Chondrocyte (in vitro differentiated cells): ENCODE data around the gene WBP1L. TPM values are rescaled to one million over a fixed set of nuclear protein-coding genes. Genes with fewer than 3 reads are reported as not detected.
"Not testable (repeated sequence)": the region's sequence is repeated elsewhere in the genome, so short reads cannot be mapped to it uniquely, and the experiment has no call there.

ENCODE experiments used
- DNase-seq: peaks from one replicate; pipeline ENCODE4 v3.0.0; 2021; ENCODE audit warnings: mixed read lengths, low spot score
- H3K27ac Mint-ChIP-seq: one replicate; pipeline ENCODE4 v1.8.0; 2021; ENCODE audit warnings: mild to moderate bottlenecking, moderate library complexity, mixed read lengths; ENCODE audit not compliant: unreplicated experiment
- H3K27me3 Mint-ChIP-seq: 2 replicates; pipeline ENCODE4 v1.8.0; 2021; ENCODE audit warnings: low read depth, mixed read lengths
- H3K36me3 Mint-ChIP-seq: 2 replicates; pipeline ENCODE4 v1.8.0; 2021; ENCODE audit warnings: low read depth, mixed read lengths
- H3K4me1 Mint-ChIP-seq: 2 replicates; pipeline ENCODE4 v1.8.0; 2021; ENCODE audit warnings: low read depth, mild to moderate bottlenecking, mixed read lengths
- H3K4me3 Mint-ChIP-seq: one replicate; pipeline ENCODE4 v1.8.0; 2021; ENCODE audit warnings: mild to moderate bottlenecking, moderate library complexity, mixed read lengths; ENCODE audit not compliant: unreplicated experiment
- H3K9me3 Mint-ChIP-seq: 2 replicates; pipeline ENCODE4 v1.8.0; 2021; ENCODE audit warnings: low read depth, mixed read lengths
- CTCF ChIP-seq: fragments of 200-600 bp; sonication (generic); IDR thresholded peaks from 2 replicates; pipeline ENCODE4 v1.5.0; 2021; ENCODE audit warnings: antibody characterized with exemption, mild to moderate bottlenecking, moderate library complexity
- total RNA-seq: library from RNA; stranded (reverse); gene quantifications from 3 replicates; pipeline ENCODE4 v1.2.1, GENCODE V29; 2021

The WBP1L gene
- total RNA-seq, 1 donor from 2014 or later: 95.3 TPM

GRCh38 chr10:102715880-102716279, 27.9 kb upstream of the WBP1L start:
- Mint-ChIP-seq H3K27ac (no peak overlapping the region), H3K4me3 (no peak overlapping the region), H3K27me3 (no peaks in the 10 kb centered on the region), H3K36me3 (no peaks in the 10 kb centered on the region), H3K4me1 (peaks cover 55% of the 10 kb centered on the region), H3K9me3 (no peaks in the 10 kb centered on the region)
- no peak for TF ChIP-seq CTCF
- no peak for DNase-seq

GRCh38 chr10:102716900-102717565, 26.7 kb upstream of the WBP1L start:
- not testable (repeated sequence) for H3K27me3 Mint-ChIP-seq, H3K9me3 Mint-ChIP-seq, H3K27ac Mint-ChIP-seq, H3K4me3 Mint-ChIP-seq, DNase-seq, H3K36me3 Mint-ChIP-seq
- peaks cover 50% of the 10 kb centered on the region for H3K4me1 Mint-ChIP-seq

- TF ChIP-seq CTCF: no peak
- no peaks in the 10 kb centered on the region for H3K36me3 Mint-ChIP-seq
- peak overlapping the region; percentile 68 for H3K27ac Mint-ChIP-seq
- H3K27me3 Mint-ChIP-seq: no peaks in the 10 kb centered on the region
- DNase-seq: no peak
- no peak overlapping the region for H3K4me3 Mint-ChIP-seq
- H3K4me1 Mint-ChIP-seq: peaks cover 38% of the 10 kb centered on the region
- H3K9me3 Mint-ChIP-seq: no peaks in the 10 kb centered on the region
These were observed 25.5 kb upstream of the WBP1L start for GRCh38 chr10:102718220-102718619.

GRCh38 chr10:102720337-102720736, 23.4 kb upstream of the WBP1L start:
- H3K4me3 Mint-ChIP-seq: no peak overlapping the region

GRCh38 chr10:102720775-102721301, 22.9 kb upstream of the WBP1L start:
- TF ChIP-seq CTCF: no peak
- no peaks in the 10 kb centered on the region for H3K36me3 Mint-ChIP-seq
- no peak overlapping the region for H3K4me3 Mint-ChIP-seq
- no peak for DNase-seq
- peaks cover 30% of the 10 kb centered on the region for H3K4me1 Mint-ChIP-seq
- no peaks in the 10 kb centered on the region for H3K9me3 Mint-ChIP-seq
- no peaks in the 10 kb centered on the region for H3K27me3 Mint-ChIP-seq
- H3K27ac Mint-ChIP-seq: no peak overlapping the region

More at GRCh38 chr10:102720337-102720736, 23.4 kb upstream of the WBP1L start:
- no peaks in the 10 kb centered on the region for H3K27me3 Mint-ChIP-seq
- DNase-seq: no peak
- H3K27ac Mint-ChIP-seq: no peak overlapping the region
- H3K36me3 Mint-ChIP-seq: no peaks in the 10 kb centered on the region
- no peak for TF ChIP-seq CTCF
- H3K9me3 Mint-ChIP-seq: no peaks in the 10 kb centered on the region
- peaks cover 34% of the 10 kb centered on the region for H3K4me1 Mint-ChIP-seq

- H3K36me3 Mint-ChIP-seq: no peaks in the 10 kb centered on the region
- H3K9me3 Mint-ChIP-seq: no peaks in the 10 kb centered on the region
- no peak overlapping the region for H3K4me3 Mint-ChIP-seq
- no peaks in the 10 kb centered on the region for H3K27me3 Mint-ChIP-seq
- peaks cover 26% of the 10 kb centered on the region for H3K4me1 Mint-ChIP-seq
- no peak overlapping the region for H3K27ac Mint-ChIP-seq
- no peak for TF ChIP-seq CTCF
- DNase-seq: no peak
These were observed 21.8 kb upstream of the WBP1L start for GRCh38 chr10:102721954-102722353.
